Measurements from ENCODE around the gene MKNK1.

Gene MKNK1

DNA sequence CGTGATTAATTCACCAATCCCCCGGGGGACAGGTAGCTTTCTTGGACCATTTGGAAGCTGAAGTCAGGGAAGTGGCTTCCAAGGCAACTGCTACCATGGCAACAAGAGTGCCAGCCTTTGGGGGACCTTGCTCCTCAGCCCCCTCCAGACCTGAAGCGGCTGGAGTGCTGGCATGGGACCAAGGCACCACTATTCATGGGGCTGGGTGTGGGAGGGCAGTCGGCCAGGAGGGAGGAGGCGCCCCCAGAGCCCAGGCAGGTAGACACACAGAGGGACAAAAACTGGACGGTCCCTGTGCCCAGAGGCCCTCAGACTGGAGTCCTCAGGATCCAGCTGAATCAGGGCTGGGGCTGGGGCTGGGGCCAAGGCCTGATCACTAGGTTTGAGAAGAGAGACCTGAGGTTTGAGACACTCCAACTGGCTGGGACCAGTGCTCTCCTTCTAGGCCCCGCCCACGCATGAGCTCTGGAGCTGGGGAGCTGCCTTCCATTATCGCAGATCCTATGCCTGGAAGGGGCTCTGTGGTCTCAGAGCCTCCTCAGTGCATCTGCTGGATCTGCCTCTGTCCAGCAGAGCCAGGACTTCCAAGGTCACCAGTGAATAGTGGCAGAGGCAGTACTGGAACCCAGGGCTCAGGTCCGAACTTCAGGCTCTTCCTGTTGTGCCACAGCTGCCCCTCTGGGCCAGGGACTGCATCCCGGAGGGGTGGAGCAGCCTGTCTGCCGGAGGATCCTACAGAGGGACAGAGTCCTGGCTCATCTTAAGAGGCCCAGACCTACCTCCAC is 49.3 kb downstream of the MKNK1 start:
- TF ChIP-seq, protein P1, sequence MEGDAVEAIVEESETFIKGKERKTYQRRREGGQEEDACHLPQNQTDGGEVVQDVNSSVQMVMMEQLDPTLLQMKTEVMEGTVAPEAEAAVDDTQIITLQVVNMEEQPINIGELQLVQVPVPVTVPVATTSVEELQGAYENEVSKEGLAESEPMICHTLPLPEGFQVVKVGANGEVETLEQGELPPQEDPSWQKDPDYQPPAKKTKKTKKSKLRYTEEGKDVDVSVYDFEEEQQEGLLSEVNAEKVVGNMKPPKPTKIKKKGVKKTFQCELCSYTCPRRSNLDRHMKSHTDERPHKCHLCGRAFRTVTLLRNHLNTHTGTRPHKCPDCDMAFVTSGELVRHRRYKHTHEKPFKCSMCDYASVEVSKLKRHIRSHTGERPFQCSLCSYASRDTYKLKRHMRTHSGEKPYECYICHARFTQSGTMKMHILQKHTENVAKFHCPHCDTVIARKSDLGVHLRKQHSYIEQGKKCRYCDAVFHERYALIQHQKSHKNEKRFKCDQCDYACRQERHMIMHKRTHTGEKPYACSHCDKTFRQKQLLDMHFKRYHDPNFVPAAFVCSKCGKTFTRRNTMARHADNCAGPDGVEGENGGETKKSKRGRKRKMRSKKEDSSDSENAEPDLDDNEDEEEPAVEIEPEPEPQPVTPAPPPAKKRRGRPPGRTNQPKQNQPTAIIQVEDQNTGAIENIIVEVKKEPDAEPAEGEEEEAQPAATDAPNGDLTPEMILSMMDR (IDR thresholded peaks at IDR 0.05): no peak
- no peak for DNase-seq (ENCODE audit: low spot score)
- no peak overlapping the region for H3K4me3 ChIP-seq
- H3K27ac ChIP-seq: no peak overlapping the region

DNA sequence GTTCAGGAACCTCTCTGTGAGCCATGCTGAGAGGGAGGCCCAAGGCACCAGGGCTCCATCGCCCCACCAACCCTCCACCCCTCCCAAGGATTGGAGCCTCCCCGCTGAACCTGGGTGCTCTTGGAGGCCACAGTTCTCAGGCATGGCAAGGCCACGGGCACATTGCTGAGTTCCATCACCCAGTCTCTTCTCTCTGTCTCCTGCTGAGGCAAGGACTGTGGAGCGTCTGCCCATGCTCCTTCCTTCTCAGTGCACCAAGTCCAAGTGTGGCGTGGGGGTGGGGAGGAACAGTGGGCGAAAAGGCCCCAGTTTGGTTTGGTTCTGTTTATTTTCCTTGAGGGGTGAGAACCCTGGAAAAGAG is 49.9 kb downstream of the MKNK1 start:
- DNase-seq (ENCODE audit: low spot score): no peak
- TF ChIP-seq, protein P1 (IDR thresholded peaks at IDR 0.05): no peak
- Histone ChIP-seq H3K4me3 (no peak overlapping the region), H3K27ac (no peak overlapping the region)

DNA sequence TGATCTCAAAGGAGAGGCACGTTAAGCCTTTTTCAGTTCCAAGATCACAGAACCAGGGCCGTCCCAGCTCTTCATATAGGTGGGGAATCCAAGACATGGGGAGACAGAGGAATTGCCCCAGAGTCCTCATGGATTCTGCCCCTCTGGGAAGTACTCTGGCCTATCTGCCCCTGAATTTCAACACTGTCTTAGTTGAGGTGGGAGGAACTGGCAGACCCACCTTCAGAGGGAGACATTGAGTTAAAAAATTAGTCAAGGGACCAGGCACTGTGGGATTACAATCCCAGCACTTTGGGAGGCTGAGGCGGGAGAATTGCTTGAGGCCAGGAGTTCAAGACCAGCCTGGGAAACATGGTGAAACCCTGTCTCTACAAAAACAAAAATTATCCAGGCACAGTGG is 50.6 kb downstream of the MKNK1 start:
- TF ChIP-seq, protein P1 (IDR thresholded peaks at IDR 0.05): no peak
- Histone ChIP-seq H3K4me3 (no peak overlapping the region), H3K27ac (no peak overlapping the region)
- no peak for DNase-seq (ENCODE audit: low spot score)

DNA sequence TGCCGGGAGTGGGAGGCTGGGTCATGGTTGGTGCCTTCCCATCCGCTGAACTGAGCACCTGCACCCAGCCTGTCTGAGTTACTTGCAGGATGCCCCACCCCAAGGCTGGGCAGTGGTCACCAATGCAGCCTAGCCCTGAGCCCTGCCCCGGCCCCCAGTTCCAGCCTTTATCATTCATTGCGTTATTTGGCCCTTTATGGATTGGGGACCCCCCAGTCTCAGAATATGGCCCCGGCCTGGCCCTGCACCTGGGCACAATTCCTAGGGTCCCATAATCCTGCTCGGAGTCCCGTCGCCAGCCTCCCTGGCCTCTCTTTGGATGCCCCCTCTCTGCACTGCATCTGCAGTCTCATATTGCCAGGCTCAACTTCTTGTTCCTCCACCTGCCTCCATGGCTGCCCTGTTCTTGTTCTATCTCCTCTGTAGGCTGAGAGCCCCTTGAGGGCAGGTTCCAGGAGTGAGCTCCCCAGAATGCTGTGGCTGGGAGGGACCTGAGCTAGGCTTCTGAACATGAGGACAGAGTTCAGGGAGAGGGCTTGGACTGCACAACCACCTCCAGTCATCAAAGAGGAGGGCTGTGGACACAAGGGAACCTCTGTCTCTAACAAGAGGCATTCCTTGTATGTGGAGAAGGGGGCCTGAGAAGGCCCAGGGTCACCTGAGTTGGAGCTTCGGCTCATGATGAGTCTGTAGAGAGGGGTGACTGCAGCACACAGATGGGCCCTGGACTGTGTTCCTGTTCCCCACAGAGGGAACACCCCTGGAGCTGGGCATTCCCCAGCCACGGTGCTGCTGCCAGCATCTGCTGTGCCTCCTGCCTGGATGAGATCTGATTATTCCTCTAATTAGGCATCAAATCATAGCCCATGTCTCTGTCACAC is 51.5 kb downstream of the MKNK1 start:
- no peak overlapping the region for H3K27ac ChIP-seq
- no peak for DNase-seq (ENCODE audit: low spot score)
- H3K4me3 ChIP-seq: no peak overlapping the region
- TF ChIP-seq, protein P1 (IDR thresholded peaks at IDR 0.05): no peak

DNA sequence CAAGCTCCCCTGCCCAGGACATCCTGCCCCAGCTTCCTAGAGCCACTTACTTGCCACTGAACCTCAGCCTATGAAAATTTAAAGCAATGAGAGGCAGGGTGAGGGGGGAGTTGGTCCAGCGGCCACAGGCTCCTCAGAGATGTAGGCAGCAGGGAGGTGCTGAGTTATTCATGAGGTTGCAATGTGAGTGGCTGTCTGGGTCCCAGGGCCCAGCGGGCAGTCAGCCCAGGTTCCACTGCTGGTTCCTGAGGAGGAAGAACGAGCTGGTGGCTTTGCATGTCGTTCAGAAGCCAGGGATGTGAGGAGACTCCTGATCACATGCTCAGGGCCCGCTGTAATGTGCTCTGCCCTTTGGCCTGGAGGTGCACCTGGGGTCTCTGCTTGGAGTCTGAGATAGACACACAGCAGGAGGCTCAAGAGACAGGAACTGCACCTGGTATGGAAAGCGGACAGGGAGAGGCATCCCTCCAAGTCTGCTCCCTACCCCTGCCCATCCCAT is 52.4 kb downstream of the MKNK1 start, which contains the start of gene KNCN:
KNCN (minus strand) TSS at position 51 of the 499 bp plus-strand sequence. CDS start 432 bp downstream, outside the sequence.
- Histone ChIP-seq H3K27ac (no peak within 1 kb of the TSS), H3K4me3 (no peak within 1 kb of the TSS)
- DNase-seq (ENCODE audit: low spot score): no peak
- TF ChIP-seq, protein P1 (IDR thresholded peaks at IDR 0.05): no peak

DNA sequence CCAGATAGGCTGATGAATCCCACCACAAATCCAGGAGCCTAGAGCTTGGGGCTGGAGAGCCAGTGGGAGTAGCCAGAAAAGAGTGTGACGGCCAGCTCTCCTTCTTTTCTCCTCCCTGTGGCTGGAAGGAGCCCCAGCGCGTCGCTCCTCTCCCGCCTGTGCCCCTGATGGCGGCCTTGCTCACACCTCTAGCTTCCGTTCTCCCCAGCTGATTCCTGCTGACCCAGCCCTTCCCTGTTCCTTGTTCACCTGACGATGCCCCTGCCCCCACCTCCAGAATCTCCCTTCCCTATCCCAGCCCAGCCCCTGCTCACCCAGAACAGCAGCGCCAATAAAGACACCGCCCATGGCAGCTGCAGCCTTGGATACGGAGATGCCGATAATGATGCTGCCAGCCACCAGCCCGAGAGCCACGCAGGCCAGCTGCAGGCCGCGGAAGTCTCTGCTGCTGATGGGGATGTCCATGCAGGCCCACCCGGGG is 53.3 kb downstream of the MKNK1 start:
- TF ChIP-seq, protein P1 (IDR thresholded peaks at IDR 0.05): no peak
- Histone ChIP-seq H3K27ac (no peak overlapping the region), H3K4me3 (no peak overlapping the region)
- DNase-seq (ENCODE audit: low spot score): no peak

All from coronary artery (tissue), 2 donors.